ENCODE measurements around the gene MEIKIN. TPM values are rescaled to one million over a fixed set of nuclear protein-coding genes. Genes with fewer than 3 reads are reported as not detected.

The MEIKIN gene
- total RNA-seq, 2 donors from 2014 or later, result 5.6 TPM; not detected in 1

DNA sequence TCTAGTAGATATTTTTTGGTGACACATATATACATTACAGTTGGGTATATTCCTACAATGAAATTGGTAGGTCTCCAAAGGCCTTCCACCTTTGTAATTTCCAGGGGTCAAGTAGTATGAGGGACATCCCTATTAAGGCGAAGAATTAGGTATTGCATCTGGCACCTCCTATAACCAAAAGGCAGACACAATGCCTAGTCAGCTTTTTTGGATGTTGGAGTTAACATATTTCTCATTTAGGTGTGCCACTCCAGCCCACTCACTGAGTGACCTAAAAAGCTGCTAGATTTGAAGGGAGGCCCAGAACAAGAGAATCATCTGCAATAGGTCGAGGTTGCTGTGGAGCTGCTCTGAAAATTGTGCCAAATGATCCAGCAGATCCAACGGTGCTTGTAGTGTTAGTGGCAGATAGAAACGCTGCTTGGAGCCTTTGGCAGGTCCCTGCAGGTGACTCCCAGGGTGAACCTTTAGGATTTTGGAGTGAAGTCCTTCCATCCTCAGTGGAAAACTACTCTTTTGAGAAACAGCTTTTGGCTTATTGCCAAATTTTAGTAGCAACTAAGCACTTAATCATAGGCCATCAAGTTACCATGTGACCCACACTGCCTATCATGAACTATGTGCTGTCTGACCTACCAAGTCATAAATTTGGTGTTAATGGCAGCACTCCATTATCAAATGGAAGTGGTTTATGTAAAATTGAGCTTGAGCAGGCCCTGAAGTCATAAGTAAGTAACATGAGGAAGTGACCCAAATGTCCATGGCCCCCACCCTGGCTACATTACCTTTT, 132.9 kb downstream of the MEIKIN start:
- no peak for DNase-seq (ENCODE audit: low spot score)
- no peaks in the 10 kb centered on the region for H3K9me3 ChIP-seq
- H3K27me3 ChIP-seq (replicated peaks; ENCODE audit: insufficient read depth), result no peaks in the 10 kb centered on the region
- no peaks in the 10 kb centered on the region for H3K4me1 ChIP-seq (replicated peaks)
- no peak overlapping the region for H3K27ac ChIP-seq
- TF ChIP-seq POLR2AphosphoS5 (IDR thresholded peaks at IDR 0.05), result no peak
- WGBS, result 81% methylated on average over 4 of the region's 4 CpGs
- H3K4me3 ChIP-seq, result no peak overlapping the region
- no peaks in the 10 kb centered on the region for H3K36me3 ChIP-seq
- intact Hi-C loops (cut with DNase I), result loop anchor here (5.0 kb wide), 1 partner anchor 195 kb away; no protein-coding TSS in a partner anchor

DNA sequence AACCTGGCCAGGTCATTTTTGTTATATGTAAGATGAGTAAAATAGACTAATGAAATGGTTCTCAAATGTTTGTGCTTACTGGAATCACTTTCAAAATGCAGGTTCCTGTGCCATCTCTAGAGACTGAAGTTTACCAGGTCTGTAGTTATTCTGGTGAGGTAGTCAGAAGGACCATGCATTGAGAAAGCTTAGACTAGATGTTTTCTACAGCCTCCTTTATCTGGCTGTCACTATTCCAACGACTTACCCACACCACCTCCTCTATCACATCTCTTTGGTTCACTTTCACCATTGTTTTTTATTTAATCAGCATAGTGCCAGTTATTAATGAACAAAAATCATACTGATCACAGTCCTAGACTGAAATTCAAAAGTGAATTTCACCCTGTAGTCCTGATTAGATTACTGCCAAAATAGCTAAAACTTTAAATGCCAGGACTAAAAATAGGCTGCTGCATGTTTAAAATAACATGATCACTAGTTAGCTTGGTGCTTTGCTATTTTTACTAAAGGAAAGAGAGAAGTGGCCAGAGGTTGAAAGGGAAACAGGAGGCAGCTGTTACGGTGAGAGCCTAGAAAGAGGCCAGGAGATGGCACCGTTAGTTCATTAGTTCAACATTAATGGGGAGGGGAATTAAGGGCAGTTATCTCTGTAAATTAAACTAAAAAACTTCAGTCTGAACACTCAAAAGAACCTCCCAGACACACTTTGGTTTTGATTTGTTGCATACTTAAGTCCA, 134.8 kb downstream of the MEIKIN start:
- no peak for DNase-seq (ENCODE audit: low spot score)
- Histone ChIP-seq H3K27ac (no peak overlapping the region), H3K27me3 (replicated peaks; ENCODE audit: insufficient read depth) (no peaks in the 10 kb centered on the region), H3K36me3 (no peaks in the 10 kb centered on the region), H3K4me1 (replicated peaks) (no peaks in the 10 kb centered on the region), H3K9me3 (no peaks in the 10 kb centered on the region), H3K4me3 (no peak overlapping the region)
- WGBS, result 8% methylated on average over 3 of the region's 3 CpGs
- no peak for TF ChIP-seq POLR2A (IDR thresholded peaks at IDR 0.05)
- TF ChIP-seq POLR2AphosphoS5 (IDR thresholded peaks at IDR 0.05), result no peak
- TF ChIP-seq, protein P1, sequence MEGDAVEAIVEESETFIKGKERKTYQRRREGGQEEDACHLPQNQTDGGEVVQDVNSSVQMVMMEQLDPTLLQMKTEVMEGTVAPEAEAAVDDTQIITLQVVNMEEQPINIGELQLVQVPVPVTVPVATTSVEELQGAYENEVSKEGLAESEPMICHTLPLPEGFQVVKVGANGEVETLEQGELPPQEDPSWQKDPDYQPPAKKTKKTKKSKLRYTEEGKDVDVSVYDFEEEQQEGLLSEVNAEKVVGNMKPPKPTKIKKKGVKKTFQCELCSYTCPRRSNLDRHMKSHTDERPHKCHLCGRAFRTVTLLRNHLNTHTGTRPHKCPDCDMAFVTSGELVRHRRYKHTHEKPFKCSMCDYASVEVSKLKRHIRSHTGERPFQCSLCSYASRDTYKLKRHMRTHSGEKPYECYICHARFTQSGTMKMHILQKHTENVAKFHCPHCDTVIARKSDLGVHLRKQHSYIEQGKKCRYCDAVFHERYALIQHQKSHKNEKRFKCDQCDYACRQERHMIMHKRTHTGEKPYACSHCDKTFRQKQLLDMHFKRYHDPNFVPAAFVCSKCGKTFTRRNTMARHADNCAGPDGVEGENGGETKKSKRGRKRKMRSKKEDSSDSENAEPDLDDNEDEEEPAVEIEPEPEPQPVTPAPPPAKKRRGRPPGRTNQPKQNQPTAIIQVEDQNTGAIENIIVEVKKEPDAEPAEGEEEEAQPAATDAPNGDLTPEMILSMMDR (IDR thresholded peaks at IDR 0.05), result no peak
- intact Hi-C loops (cut with DNase I), result loop anchor here (5.0 kb wide), 1 partner anchor 197 kb away; no protein-coding TSS in a partner anchor

DNA sequence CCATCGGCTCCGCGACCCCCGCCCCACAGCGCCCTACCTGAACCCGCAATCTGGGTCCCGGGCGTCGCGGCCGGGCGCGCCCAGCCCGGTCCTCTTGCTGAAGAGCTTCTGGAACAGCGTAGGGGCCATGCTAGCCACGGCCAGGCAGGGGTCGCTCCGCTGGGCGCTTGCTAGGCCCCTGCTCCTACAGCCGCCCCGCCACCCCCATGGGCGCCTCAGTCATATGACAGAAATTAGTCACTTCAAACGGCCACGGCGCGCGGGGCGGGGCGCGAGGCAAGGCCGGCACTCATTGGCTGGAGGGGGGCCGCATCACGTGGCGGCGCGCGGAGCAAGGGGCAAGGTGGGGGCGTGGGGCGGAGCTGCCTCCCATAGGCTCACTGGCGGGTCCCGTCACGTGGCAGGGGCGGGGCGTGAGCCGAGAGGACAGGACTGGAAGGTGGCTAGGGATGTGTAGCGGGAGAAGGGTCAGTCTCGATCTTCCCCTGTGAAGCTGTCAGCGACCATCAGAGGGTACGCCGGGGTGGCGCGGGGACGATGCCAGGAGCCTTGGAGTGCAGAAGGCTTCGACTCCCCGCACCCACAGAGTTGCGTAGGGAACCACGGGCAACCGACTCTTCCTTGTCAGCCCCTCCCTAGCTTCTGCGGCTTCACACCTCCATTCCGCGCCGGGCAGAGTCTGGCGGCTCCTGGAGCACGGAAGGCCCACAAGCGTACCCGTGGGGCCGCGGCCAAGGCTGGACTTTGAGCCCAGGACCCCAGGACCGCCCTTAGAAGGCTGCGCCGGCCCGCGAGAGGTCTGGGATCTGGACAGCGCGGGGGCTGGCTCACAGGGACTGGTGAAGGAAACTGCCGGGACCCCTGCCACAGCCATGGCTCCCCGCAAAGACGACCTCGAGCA, 148.4 kb downstream of the MEIKIN start, which contains the start of gene FNIP1:
Gene FNIP1, minus strand, starts transcription at position 225 of the 901 bp plus-strand sequence. Its CDS starts 96 bp downstream, at position 129.
- no peaks in the 10 kb centered on the region for H3K9me3 ChIP-seq
- no peaks in the 10 kb centered on the region for H3K27me3 ChIP-seq (replicated peaks; ENCODE audit: insufficient read depth)
- H3K4me3 ChIP-seq, result peak within 1 kb of the TSS; percentile 96 to 97
- peak; percentile 99 for TF ChIP-seq POLR2AphosphoS5 (IDR thresholded peaks at IDR 0.05)
- TF ChIP-seq, protein P1 (IDR thresholded peaks at IDR 0.05), result peak in 1 of 4 experiments; percentile 21
- TF ChIP-seq POLR2A (IDR thresholded peaks at IDR 0.05), result peak; percentile 96
- H3K27ac ChIP-seq, result peak within 1 kb of the TSS; percentile 100
- intact Hi-C loops (cut with DNase I), result loop anchor here (1.0 to 10.0 kb wide), 2 partner anchors 162 to 632 kb away; partner anchors contain the start of genes HINT1 and RAPGEF6
- no peaks in the 10 kb centered on the region for H3K4me1 ChIP-seq (replicated peaks)
- H3K36me3 ChIP-seq, result no peaks in the 10 kb centered on the region
- peak; percentile 100 for DNase-seq (ENCODE audit: low spot score)
- 1% methylated on average over 53 of the region's 79 CpGs for whole genome bisulfite sequencing

DNA sequence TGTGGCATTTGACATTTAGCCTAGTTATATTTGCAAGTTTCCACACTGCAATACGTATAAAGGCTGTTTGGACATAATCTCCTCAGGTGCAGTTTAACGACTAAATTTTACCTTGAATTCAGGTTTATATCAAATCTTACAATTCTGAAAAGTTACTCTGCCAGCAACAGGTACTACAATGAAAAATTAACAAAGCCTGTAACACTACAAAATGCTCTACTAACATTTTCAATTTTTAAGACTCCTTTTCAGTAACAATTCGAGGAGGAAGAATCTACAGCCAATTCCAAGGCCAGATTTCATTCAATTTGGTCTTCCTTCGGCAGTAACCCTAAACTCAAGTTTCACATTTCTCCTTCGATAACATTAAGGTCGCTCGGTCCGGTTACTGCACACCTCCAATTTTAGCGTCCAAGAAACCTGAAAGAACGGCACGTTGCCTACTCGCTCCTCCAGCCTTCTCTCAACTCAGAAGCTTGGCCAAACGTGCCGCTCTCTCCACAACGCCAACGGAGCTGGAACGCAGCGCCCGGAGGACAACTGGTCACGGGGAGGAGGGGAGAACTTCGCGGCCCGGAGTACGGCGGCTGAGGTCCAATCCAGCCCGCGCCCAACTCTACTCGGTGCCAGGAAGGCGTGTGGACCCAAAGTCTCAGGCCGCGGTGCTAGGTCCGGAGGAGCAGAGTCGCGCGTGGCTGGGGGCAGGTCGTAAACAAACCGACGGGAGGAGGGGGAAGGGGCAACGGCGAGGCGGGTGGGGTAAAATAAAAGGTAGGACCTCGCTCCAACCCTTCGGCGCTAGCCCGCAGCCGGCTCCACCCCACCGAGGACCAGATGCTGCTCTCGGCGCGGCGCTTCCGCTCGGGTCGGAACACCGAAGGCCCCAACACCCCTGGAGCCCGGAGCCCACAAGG, 149.3 kb downstream of the MEIKIN start:
- Histone ChIP-seq H3K27ac (peak overlapping the region; percentile 100), H3K27me3 (replicated peaks; ENCODE audit: insufficient read depth) (no peaks in the 10 kb centered on the region), H3K4me3 (peak overlapping the region; percentile 96 to 97), H3K9me3 (no peaks in the 10 kb centered on the region), H3K4me1 (replicated peaks) (no peaks in the 10 kb centered on the region), H3K36me3 (no peaks in the 10 kb centered on the region)
- intact Hi-C loops (cut with DNase I), result loop anchor here (10.0 kb wide), 1 partner anchor 631 kb away; the partner anchor contains the start of gene HINT1
- WGBS, result under 1% methylated on average over 32 of the region's 56 CpGs
- DNase-seq (ENCODE audit: low spot score), result peak; percentile 52
- TF ChIP-seq POLR2A (IDR thresholded peaks at IDR 0.05) (no peak), POLR2AphosphoS5 (IDR thresholded peaks at IDR 0.05) (no peak)
- TF ChIP-seq, protein P1 (IDR thresholded peaks at IDR 0.05), result no peak
